ENCODE results near the gene ANAPC1. TPM values are rescaled to one million over a fixed set of nuclear protein-coding genes. Genes with fewer than 3 reads are reported as not detected.
A peak's percentile ranks its signal among the peaks of the same experiment; 100 is the strongest.
"Not testable (repeated sequence)": the region's sequence is repeated elsewhere in the genome, so short reads cannot be mapped to it uniquely, and the experiment has no call there.

Gene ANAPC1
- total and polyA plus RNA-seq, 4 experiments from 2014 or later = 22.2 to 60.2 (median 42.1) TPM

- H3K9me3 ChIP-seq (ENCODE audit: control insufficient read depth in 1 of 2, low read length in 2 of 2); H3K4me1 Mint-ChIP-seq; H3K4me3 Mint-ChIP-seq; H3K27ac Mint-ChIP-seq; H3K36me3 Mint-ChIP-seq; H3K36me3 ChIP-seq (ENCODE audit: insufficient read depth, low read length); H3K4me1 ChIP-seq (ENCODE audit: insufficient read depth, low read length); POLR2A ChIA-PET (ENCODE audit: partially characterized antibody); H3K27me3 ChIP-seq (ENCODE audit: insufficient read depth, low read length); H3K4me3 ChIP-seq (ENCODE audit: low read length in 2 of 2); DNase-seq; H3K9me3 Mint-ChIP-seq; H3K27ac ChIP-seq (ENCODE audit: low read depth, low read length); H3K27me3 Mint-ChIP-seq; intact Hi-C loops (cut with micrococcal nuclease); CTCF ChIA-PET (ENCODE audit: partially characterized antibody): not testable (repeated sequence)
Observed at GRCh38 chr2:111784081-111784480, 99.9 kb downstream of the ANAPC1 start.

DNA sequence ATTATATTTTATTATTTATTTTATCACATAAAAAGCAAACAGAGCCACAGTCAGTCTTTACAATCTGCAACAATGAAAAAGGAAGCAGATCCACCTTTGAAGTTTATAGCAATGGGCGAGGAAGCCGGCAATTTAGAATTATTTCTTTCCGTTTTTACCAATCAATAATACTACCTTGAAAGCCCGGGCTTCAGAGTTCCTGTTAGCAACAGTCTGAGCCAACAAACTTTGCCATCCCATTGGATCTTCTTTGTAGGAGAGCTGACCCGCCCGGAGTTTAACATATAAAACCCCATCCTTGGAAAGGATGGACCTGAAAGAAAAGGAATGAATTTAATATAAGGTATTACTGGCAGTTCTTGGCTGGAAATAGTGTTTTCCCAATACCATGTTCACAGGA lies 101.8 kb downstream of the ANAPC1 start:
- H3K27me3 ChIP-seq (ENCODE audit: insufficient read depth, low read length); H3K9me3 Mint-ChIP-seq; H3K27ac Mint-ChIP-seq; H3K27me3 Mint-ChIP-seq; intact Hi-C loops (cut with micrococcal nuclease); H3K4me1 ChIP-seq (ENCODE audit: insufficient read depth, low read length); H3K4me3 ChIP-seq (ENCODE audit: low read length in 2 of 2); CTCF ChIA-PET (ENCODE audit: partially characterized antibody); H3K9me3 ChIP-seq (ENCODE audit: control insufficient read depth in 1 of 2, low read length in 2 of 2); H3K27ac ChIP-seq (ENCODE audit: low read depth, low read length); H3K36me3 Mint-ChIP-seq; DNase-seq; H3K4me1 Mint-ChIP-seq; H3K36me3 ChIP-seq (ENCODE audit: insufficient read depth, low read length); H3K4me3 Mint-ChIP-seq; POLR2A ChIA-PET (ENCODE audit: partially characterized antibody): not testable (repeated sequence)

DNA sequence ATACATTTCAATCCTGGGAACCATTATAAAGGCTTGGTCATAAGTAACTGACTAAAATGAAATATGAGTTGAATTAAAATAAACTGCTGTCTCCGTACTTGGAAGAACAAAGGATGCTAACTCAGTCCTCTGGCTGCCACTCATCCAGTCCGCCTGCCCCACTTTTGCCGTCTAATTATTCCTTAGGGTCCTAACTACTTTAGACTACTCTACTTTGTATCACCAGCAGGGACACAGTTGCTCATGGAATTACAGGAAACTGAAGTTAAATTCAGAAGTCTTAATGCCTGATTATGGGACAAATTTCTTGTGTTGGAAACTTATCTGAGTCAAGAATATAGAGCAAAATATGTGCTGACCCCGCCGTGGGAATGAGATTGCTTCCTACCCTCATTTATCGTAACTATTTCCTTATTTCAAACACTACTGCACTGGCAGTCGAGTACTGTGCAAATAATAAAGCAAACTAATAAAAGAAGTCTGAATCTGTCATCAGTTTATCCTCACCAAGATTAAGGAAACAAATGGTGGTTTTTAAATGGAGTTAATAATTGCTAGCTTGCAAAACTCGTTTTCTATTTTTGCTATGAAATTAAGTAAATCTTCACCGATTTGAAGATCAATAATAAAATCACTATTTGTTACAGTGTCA lies 102.4 kb downstream of the ANAPC1 start:
- H3K4me3 Mint-ChIP-seq; POLR2A ChIA-PET (ENCODE audit: partially characterized antibody); H3K4me1 Mint-ChIP-seq; H3K27me3 ChIP-seq (ENCODE audit: insufficient read depth, low read length); H3K27ac ChIP-seq (ENCODE audit: low read depth, low read length); H3K27ac Mint-ChIP-seq; H3K4me1 ChIP-seq (ENCODE audit: insufficient read depth, low read length); H3K9me3 ChIP-seq (ENCODE audit: control insufficient read depth in 1 of 2, low read length in 2 of 2); H3K27me3 Mint-ChIP-seq; H3K9me3 Mint-ChIP-seq; H3K4me3 ChIP-seq (ENCODE audit: low read length in 2 of 2); intact Hi-C loops (cut with micrococcal nuclease); CTCF ChIA-PET (ENCODE audit: partially characterized antibody); H3K36me3 ChIP-seq (ENCODE audit: insufficient read depth, low read length): not testable (repeated sequence)
- H3K36me3 Mint-ChIP-seq = peaks cover 6 to 11% of the 10 kb centered on the region in 2 donors
- peak in 1 of 5 donors; percentile 33 for DNase-seq

- DNase-seq; H3K27me3 ChIP-seq (ENCODE audit: insufficient read depth, low read length); H3K4me3 ChIP-seq (ENCODE audit: low read length in 2 of 2); H3K4me3 Mint-ChIP-seq; H3K9me3 Mint-ChIP-seq; H3K27ac Mint-ChIP-seq; H3K4me1 ChIP-seq (ENCODE audit: insufficient read depth, low read length); intact Hi-C loops (cut with micrococcal nuclease); H3K9me3 ChIP-seq (ENCODE audit: control insufficient read depth in 1 of 2, low read length in 2 of 2); H3K36me3 ChIP-seq (ENCODE audit: insufficient read depth, low read length); H3K27ac ChIP-seq (ENCODE audit: low read depth, low read length); CTCF ChIA-PET (ENCODE audit: partially characterized antibody); H3K27me3 Mint-ChIP-seq; POLR2A ChIA-PET (ENCODE audit: partially characterized antibody); H3K4me1 Mint-ChIP-seq: not testable (repeated sequence)
- H3K36me3 Mint-ChIP-seq = peaks cover 10 to 13% of the 10 kb centered on the region in 2 donors
Observed at GRCh38 chr2:111777155-111777554, 106.8 kb downstream of the ANAPC1 start.

- intact Hi-C loops (cut with micrococcal nuclease); H3K9me3 Mint-ChIP-seq; H3K4me1 Mint-ChIP-seq; H3K27ac ChIP-seq (ENCODE audit: low read depth, low read length); H3K4me3 ChIP-seq (ENCODE audit: low read length in 2 of 2); H3K4me1 ChIP-seq (ENCODE audit: insufficient read depth, low read length); H3K9me3 ChIP-seq (ENCODE audit: control insufficient read depth in 1 of 2, low read length in 2 of 2); CTCF ChIA-PET (ENCODE audit: partially characterized antibody); DNase-seq; H3K27ac Mint-ChIP-seq; POLR2A ChIA-PET (ENCODE audit: partially characterized antibody); H3K36me3 ChIP-seq (ENCODE audit: insufficient read depth, low read length); H3K27me3 Mint-ChIP-seq; H3K27me3 ChIP-seq (ENCODE audit: insufficient read depth, low read length); H3K4me3 Mint-ChIP-seq: not testable (repeated sequence)
- peaks cover 10 to 12% of the 10 kb centered on the region in 2 donors for H3K36me3 Mint-ChIP-seq
Observed at GRCh38 chr2:111776296-111776695, 107.7 kb downstream of the ANAPC1 start.

GRCh38 chr2:111772180-111772579 lies 111.8 kb downstream of the ANAPC1 start:
- not testable (repeated sequence) for H3K4me3 Mint-ChIP-seq

DNA sequence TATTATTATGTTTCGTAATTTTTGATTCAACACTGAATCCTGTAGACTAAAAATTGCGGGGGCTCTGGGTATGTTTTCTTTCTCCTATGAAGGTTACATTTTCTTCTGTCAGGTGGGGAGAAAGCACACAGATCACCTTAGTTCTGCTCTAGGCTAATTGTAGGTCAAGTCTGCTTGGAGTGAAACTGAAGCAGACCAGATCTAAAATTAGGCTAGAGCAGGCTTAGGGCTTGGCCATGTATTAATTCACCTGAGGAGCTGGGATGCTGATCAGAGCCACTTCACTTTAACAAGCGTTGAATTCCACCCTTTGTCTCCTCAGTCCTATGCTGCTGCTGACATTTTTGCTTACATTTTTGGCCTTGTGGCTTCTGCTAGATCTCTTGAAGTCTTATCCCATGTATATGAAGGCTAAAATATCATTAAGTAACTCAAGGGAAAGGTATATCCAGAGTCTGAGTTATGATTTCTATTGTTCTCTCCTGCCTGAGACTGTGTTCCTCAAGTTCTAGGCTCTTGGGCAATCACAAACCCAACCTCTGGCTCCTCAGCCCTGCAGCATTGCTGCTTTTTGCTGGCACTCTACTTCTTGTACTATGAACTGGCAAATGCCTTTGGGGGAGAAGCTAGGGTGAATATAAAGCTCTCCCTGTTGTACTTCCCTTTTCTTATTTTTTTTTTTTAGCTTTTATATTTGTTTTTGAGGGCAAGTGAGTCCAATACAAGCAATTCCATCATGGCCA lies 112.9 kb downstream of the ANAPC1 start:
- POLR2A ChIA-PET (ENCODE audit: partially characterized antibody); DNase-seq; H3K4me3 ChIP-seq (ENCODE audit: low read length in 2 of 2); H3K27me3 Mint-ChIP-seq; H3K9me3 Mint-ChIP-seq; H3K27ac ChIP-seq (ENCODE audit: low read depth, low read length); CTCF ChIA-PET (ENCODE audit: partially characterized antibody); H3K4me1 ChIP-seq (ENCODE audit: insufficient read depth, low read length); H3K9me3 ChIP-seq (ENCODE audit: control insufficient read depth in 1 of 2, low read length in 2 of 2); H3K4me3 Mint-ChIP-seq; H3K36me3 ChIP-seq (ENCODE audit: insufficient read depth, low read length); H3K27me3 ChIP-seq (ENCODE audit: insufficient read depth, low read length); H3K27ac Mint-ChIP-seq; intact Hi-C loops (cut with micrococcal nuclease); H3K4me1 Mint-ChIP-seq: not testable (repeated sequence)
- peaks cover 7 to 18% of the 10 kb centered on the region in 2 donors for H3K36me3 Mint-ChIP-seq

More at GRCh38 chr2:111772180-111772579, 111.8 kb downstream of the ANAPC1 start:
- H3K36me3 ChIP-seq (ENCODE audit: insufficient read depth, low read length); intact Hi-C loops (cut with micrococcal nuclease); H3K9me3 Mint-ChIP-seq; H3K4me3 ChIP-seq (ENCODE audit: low read length in 2 of 2); H3K9me3 ChIP-seq (ENCODE audit: control insufficient read depth in 1 of 2, low read length in 2 of 2); H3K27ac Mint-ChIP-seq; H3K27me3 ChIP-seq (ENCODE audit: insufficient read depth, low read length); CTCF ChIA-PET (ENCODE audit: partially characterized antibody); H3K27me3 Mint-ChIP-seq; H3K4me1 Mint-ChIP-seq; H3K27ac ChIP-seq (ENCODE audit: low read depth, low read length); POLR2A ChIA-PET (ENCODE audit: partially characterized antibody); DNase-seq; H3K4me1 ChIP-seq (ENCODE audit: insufficient read depth, low read length): not testable (repeated sequence)
- peaks cover 9 to 20% of the 10 kb centered on the region in 2 donors for H3K36me3 Mint-ChIP-seq
